NCI-H446 treated with DMSO at 0.1 percent for 48 hours (cell line): ENCODE measurements around the gene GPATCH2L.

Source experiments
- DNase-seq: peaks from one replicate; lab custom pipeline; 2025; lab: John Stamatoyannopoulos, UW

Gene GPATCH2L

GRCh38 chr14:76196980-76197695, 45.4 kb downstream of the GPATCH2L start:
- DNase-seq: no peak

GRCh38 chr14:76201162-76201561, 49.4 kb downstream of the GPATCH2L start:
- no peak for DNase-seq

- DNase-seq: no peak
These were observed 51.6 kb downstream of the GPATCH2L start for GRCh38 chr14:76203086-76204001.

GRCh38 chr14:76204461-76205230, 52.9 kb downstream of the GPATCH2L start:
- DNase-seq: no peak

GRCh38 chr14:76205708-76206107, 54.0 kb downstream of the GPATCH2L start:
- no peak for DNase-seq

GRCh38 chr14:76208340-76208739, 56.6 kb downstream of the GPATCH2L start:
- DNase-seq: no peak

- no peak for DNase-seq
These were observed 60.5 kb downstream of the GPATCH2L start for GRCh38 chr14:76212242-76212641.

- no peak for DNase-seq
These were observed 65.5 kb downstream of the GPATCH2L start for GRCh38 chr14:76217179-76217578.

- no peak for DNase-seq
These were observed 66.9 kb downstream of the GPATCH2L start for GRCh38 chr14:76218662-76219061.

GRCh38 chr14:76219873-76220272, 68.2 kb downstream of the GPATCH2L start:
- no peak for DNase-seq

GRCh38 chr14:76227450-76228050, 75.8 kb downstream of the GPATCH2L start:
- no peak for DNase-seq

GRCh38 chr14:76228138-76228537, 76.4 kb downstream of the GPATCH2L start:
- DNase-seq: no peak

- DNase-seq: no peak
These were observed 81.1 kb downstream of the GPATCH2L start for GRCh38 chr14:76232800-76233199.

GRCh38 chr14:76235628-76236027, 83.9 kb downstream of the GPATCH2L start:
- DNase-seq: no peak

- no peak for DNase-seq
These were observed 84.7 kb downstream of the GPATCH2L start for GRCh38 chr14:76236172-76237130.

- no peak for DNase-seq
These were observed 85.7 kb downstream of the GPATCH2L start for GRCh38 chr14:76237349-76237990.

- no peak for DNase-seq
These were observed 93.4 kb downstream of the GPATCH2L start for GRCh38 chr14:76245097-76245496.

- no peak for DNase-seq
These were observed 98.6 kb downstream of the GPATCH2L start for GRCh38 chr14:76250302-76250701.

GRCh38 chr14:76252471-76252870, 100.7 kb downstream of the GPATCH2L start:
- no peak for DNase-seq

- no peak for DNase-seq
These were observed 101.4 kb downstream of the GPATCH2L start for GRCh38 chr14:76253111-76253510.
